Spleen (tissue), 11 donors: Measurements from ENCODE around the gene MAGEA9B. TPM values are rescaled to one million over a fixed set of nuclear protein-coding genes. Genes with fewer than 3 reads are reported as not detected.
"Not testable (repeated sequence)": the region's sequence is repeated elsewhere in the genome, so short reads cannot be mapped to it uniquely, and the experiment has no call there.

Experiments used
- DNase-seq: peaks from one replicate; pipeline ENCODE4 v3.0.0-alpha.2; 2020
- H3K27ac ChIP-seq, 8 donors: fragments of 200-600 bp; sonication (generic) in 7 of 8; 1 replicate in 4 of 8; 2 replicates in 4 of 8; pipeline versions ENCODE4 v1.5.0 to v1.8.0; 2016 to 2021; ENCODE audit warnings: inconsistent platforms in 4 of 8, mild to moderate bottlenecking in 4 of 8, moderate library complexity in 1 of 8
- H3K27me3 ChIP-seq, 7 donors: fragments of 200-600 bp; sonication (generic) in 6 of 7; replicated peaks in 1 of 7; 1 replicate in 4 of 7; 2 replicates in 3 of 7; pipeline versions ENCODE4 v1.5.0 to v1.8.0; 2016 to 2021; ENCODE audit warnings: inconsistent platforms in 3 of 7, mild to moderate bottlenecking in 1 of 7
- H3K36me3 ChIP-seq, 6 donors: fragments of 200-600 bp; sonication (generic) in 5 of 6; 1 replicate in 4 of 6; 2 replicates in 2 of 6; pipeline versions ENCODE4 v1.5.0 to v1.8.0; 2016 to 2021; ENCODE audit warnings: inconsistent platforms in 2 of 6
- H3K4me1 ChIP-seq, 6 donors: fragments of 200-600 bp; sonication (generic) in 5 of 6; 1 replicate in 3 of 6; 2 replicates in 3 of 6; pipeline versions ENCODE4 v1.5.0 to v1.8.0; 2016 to 2021; ENCODE audit warnings: inconsistent platforms in 3 of 6
- H3K4me3 ChIP-seq, 8 donors: fragments of 200-600 bp; sonication (generic) in 7 of 8; 1 replicate in 4 of 8; 2 replicates in 4 of 8; pipeline versions ENCODE4 v1.5.0 to v1.8.0; 2016 to 2021; ENCODE audit warnings: inconsistent platforms in 4 of 8, mild to moderate bottlenecking in 4 of 8, moderate library complexity in 2 of 8
- H3K9me3 ChIP-seq, 8 donors: fragments of 200-600 bp; sonication (generic) in 7 of 8; 1 replicate in 4 of 8; 2 replicates in 4 of 8; pipeline versions ENCODE4 v1.5.0 to v1.8.0; 2016 to 2021; ENCODE audit warnings: inconsistent platforms in 4 of 8
- CTCF ChIP-seq, 11 experiments: fragments of 200-600 bp in 7 of 11; fragments of 450-650 bp in 4 of 11; sonication (generic) in 4 of 11; IDR thresholded peaks in 8 of 11; conservative IDR thresholded peaks in 3 of 11; 1 replicate in 7 of 11; 2 replicates in 4 of 11; pipeline versions ENCODE4 v1.4.0 to v1.8.0; 2016 to 2021; ENCODE audit warnings: antibody characterized with exemption in 11 of 11, inconsistent platforms in 4 of 11, mild to moderate bottlenecking in 1 of 11
- POLR2A ChIP-seq, 3 donors: fragments of 450-650 bp; IDR thresholded peaks; one replicate each; pipeline ENCODE4 v1.5.1; 2017; ENCODE audit warnings: antibody characterized with exemption in 3 of 3, mild to moderate bottlenecking in 1 of 3
- POLR2AphosphoS5 ChIP-seq, 3 donors: sonication (generic); formaldehyde crosslinking; IDR thresholded peaks; one replicate each; pipeline ENCODE4 v1.5.1; 2017; ENCODE audit warnings: antibody characterized with exemption in 3 of 3
- WGBS, 5 donors: extraction: QIAGEN DNeasy Blood & Tissue Kit in 3 of 5; methylation state at CpG; one replicate each; pipeline versions ENCODE4 v1.1.5 to v1.1.7; 2013 to 2018; 5-methylcytosine and 5-hydroxymethylcytosine counted together
- intact Hi-C: fragments of 100-400 bp; cut with DNase I; formaldehyde crosslinking; loops from one replicate; pipeline ENCODE4 v1.15.0; 2023; ENCODE audit warnings: low total_unique reads
- polyA plus RNA-seq, 3 donors: library from polyadenylated mRNA; stranded (reverse); fragments of 200-250 nt; gene quantifications; one replicate each; pipeline ENCODE4 v1.2.1, GENCODE V29; 2013
- total RNA-seq, 7 donors: library from RNA; depleted of rRNA in 3 of 7; stranded (reverse); fragments of >200 nt in 3 of 7; fragmentation: NEBNext Ultra II Directional in 4 of 7; extraction: Animal tissue kit (Norgen Biotek cat#: 25700) in 4 of 7; gene quantifications; one replicate each; pipeline versions ENCODE4 v1.1.0 to v1.2.1, GENCODE V29; 2016 to 2021
- donor health status: healthy with polysubstance abuse.
- donor health status: DM: no; HTN: no; CAD: no; lungs with moderate emphysema.
- donor health status: DM: no; HTN: no; CAD: no.
- donor health status: Bipolar disorder and iron deficiency.
- donor health status: healthy.
- donor health status: DM: no; HTN: no; CAD: no.
- donor health status: DM: yes; HTN: yes; CAD: no.

Gene MAGEA9B
- total and polyA plus RNA-seq, 10 donors = 0.06 TPM; not detected in 9

GRCh38 chrX:149595214-149595613 is 8.0 kb upstream of the MAGEA9B start, which contains the start of gene HSFX2:
Gene HSFX2, minus strand, starts transcription at chrX:149595314. Its CDS starts 614 bp downstream, at chrX:149594700.
- H3K27ac ChIP-seq, H3K9me3 ChIP-seq, H3K4me3 ChIP-seq, DNase-seq, H3K27me3 ChIP-seq, H3K36me3 ChIP-seq, H3K4me1 ChIP-seq, intact Hi-C loops: not testable (repeated sequence)
- no CpG with 5 or more reads among the region's 17 CpGs for WGBS, 5 donors

GRCh38 chrX:149590993-149591392 is 3.7 kb upstream of the MAGEA9B start:
- intact Hi-C loops, H3K4me1 ChIP-seq, H3K27me3 ChIP-seq, DNase-seq, H3K9me3 ChIP-seq, H3K27ac ChIP-seq, H3K4me3 ChIP-seq, H3K36me3 ChIP-seq: not testable (repeated sequence)
- WGBS, 5 donors = no CpG with 5 or more reads among the region's 7 CpGs

GRCh38 chrX:149585631-149586030 is 1.6 kb downstream of the MAGEA9B start:
- H3K27me3 ChIP-seq, H3K36me3 ChIP-seq, H3K27ac ChIP-seq, H3K4me1 ChIP-seq, H3K9me3 ChIP-seq, H3K4me3 ChIP-seq, intact Hi-C loops: not testable (repeated sequence)
- peak; percentile 42 for DNase-seq
- 89 to 100% (median 95%) methylated on average over 2 to 6 of the region's 17 CpGs; no CpG with 5 or more reads in 1 of the 5 donors for WGBS, 5 donors

GRCh38 chrX:149573456-149573855 is 13.8 kb downstream of the MAGEA9B start:
- DNase-seq, H3K36me3 ChIP-seq, H3K27ac ChIP-seq, H3K4me3 ChIP-seq, H3K27me3 ChIP-seq, H3K9me3 ChIP-seq, intact Hi-C loops, H3K4me1 ChIP-seq: not testable (repeated sequence)
- no CpG with 5 or more reads among the region's 1 CpG for WGBS, 5 donors

GRCh38 chrX:149572743-149573142 is 14.5 kb downstream of the MAGEA9B start:
- no peaks in the 10 kb centered on the region for H3K27me3 ChIP-seq
- intact Hi-C loops = no loop called here
- TF ChIP-seq POLR2AphosphoS5 (IDR thresholded peaks at IDR 0.05) = no peak
- no peak for TF ChIP-seq CTCF (IDR thresholded peaks at IDR 0.05 in 8 of 11, conservative IDR thresholded peaks at IDR 0.05 in 3 of 11)
- no peak for TF ChIP-seq POLR2A (IDR thresholded peaks at IDR 0.05)
- no peak for DNase-seq
- H3K9me3 ChIP-seq = no peaks in the 10 kb centered on the region
- WGBS, 5 donors = 38 to 52% (median 43%) methylated on average over 1 of the region's 1 CpG; no CpG with 5 or more reads in 1 of the 5 donors
- no peak overlapping the region for H3K4me3 ChIP-seq
- H3K36me3 ChIP-seq = no peaks in the 10 kb centered on the region
- H3K4me1 ChIP-seq = no peaks in the 10 kb centered on the region
- no peak overlapping the region for H3K27ac ChIP-seq

- DNase-seq = no peak
- 79 to 93% (median 84%) methylated on average over 7 of the region's 7 CpGs; no CpG with 5 or more reads in 1 of the 5 donors for WGBS, 5 donors
- Histone ChIP-seq H3K27me3 (no peaks in the 10 kb centered on the region), H3K4me3 (no peak overlapping the region), H3K27ac (no peak overlapping the region), H3K4me1 (no peaks in the 10 kb centered on the region), H3K36me3 (no peaks in the 10 kb centered on the region), H3K9me3 (no peaks in the 10 kb centered on the region)
- TF ChIP-seq POLR2A (IDR thresholded peaks at IDR 0.05) = no peak
- TF ChIP-seq POLR2AphosphoS5 (IDR thresholded peaks at IDR 0.05) = no peak
- TF ChIP-seq CTCF (IDR thresholded peaks at IDR 0.05 in 8 of 11, conservative IDR thresholded peaks at IDR 0.05 in 3 of 11) = no peak
- intact Hi-C loops = no loop called here
These were observed 15.5 kb downstream of the MAGEA9B start for GRCh38 chrX:149571770-149572169.
